ENCODE results near the gene SLC5A6.
"Not testable (repeated sequence)": the region's sequence is repeated elsewhere in the genome, so short reads cannot be mapped to it uniquely, and the experiment has no call there.

The SLC5A6 gene

GRCh38 chr2:27203741-27204140 is 8.3 kb downstream of the SLC5A6 start:
- DNase-seq: no peak

DNA sequence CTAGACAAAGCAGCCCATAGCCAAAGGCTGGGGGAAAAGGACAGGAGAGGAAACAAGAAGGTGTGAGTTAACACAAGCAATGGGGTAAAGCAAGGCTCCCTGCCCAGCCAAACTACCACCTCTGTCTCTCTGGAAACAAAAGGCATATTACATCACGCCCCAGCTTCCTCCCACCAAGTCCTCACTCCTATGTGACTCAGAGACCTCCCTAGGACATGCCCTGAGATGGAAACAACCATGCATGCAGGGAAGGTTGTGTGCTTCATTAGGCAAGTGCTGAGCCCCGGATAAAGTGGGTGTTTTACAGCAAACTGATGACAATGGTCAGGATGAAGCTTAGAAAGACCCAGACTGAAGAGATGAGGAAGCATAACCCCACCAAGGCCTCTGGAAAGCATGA is 9.2 kb downstream of the SLC5A6 start:
- DNase-seq: no peak

GRCh38 chr2:27201675-27202074 is 10.4 kb downstream of the SLC5A6 start:
- no peak for DNase-seq

GRCh38 chr2:27199241-27199640 is 12.8 kb downstream of the SLC5A6 start:
- DNase-seq: no peak

DNA sequence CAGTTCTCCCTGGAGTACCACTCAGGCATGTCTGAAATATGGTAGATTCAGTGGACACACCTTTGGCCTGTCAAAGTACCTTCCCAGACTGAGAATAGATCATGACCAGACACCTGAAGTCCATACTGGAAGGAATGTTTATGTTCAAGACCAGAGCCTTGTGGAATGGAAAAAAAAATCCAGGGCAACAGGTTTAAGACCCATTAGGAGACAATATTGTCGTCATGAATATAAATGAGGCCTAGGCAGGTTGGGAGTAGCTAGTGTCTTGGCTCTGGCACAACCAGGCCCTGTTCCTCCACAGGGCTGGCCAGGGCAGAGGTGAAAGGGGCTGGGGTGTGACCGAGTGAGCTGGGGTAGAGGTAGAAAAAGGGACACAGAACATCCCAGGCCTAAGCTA is 13.4 kb downstream of the SLC5A6 start:
- DNase-seq: no peak

GRCh38 chr2:27198068-27198467 is 14.0 kb downstream of the SLC5A6 start:
- not testable (repeated sequence) for DNase-seq

- DNase-seq: not testable (repeated sequence)
These were observed 16.3 kb downstream of the SLC5A6 start for GRCh38 chr2:27195799-27196198.

DNA sequence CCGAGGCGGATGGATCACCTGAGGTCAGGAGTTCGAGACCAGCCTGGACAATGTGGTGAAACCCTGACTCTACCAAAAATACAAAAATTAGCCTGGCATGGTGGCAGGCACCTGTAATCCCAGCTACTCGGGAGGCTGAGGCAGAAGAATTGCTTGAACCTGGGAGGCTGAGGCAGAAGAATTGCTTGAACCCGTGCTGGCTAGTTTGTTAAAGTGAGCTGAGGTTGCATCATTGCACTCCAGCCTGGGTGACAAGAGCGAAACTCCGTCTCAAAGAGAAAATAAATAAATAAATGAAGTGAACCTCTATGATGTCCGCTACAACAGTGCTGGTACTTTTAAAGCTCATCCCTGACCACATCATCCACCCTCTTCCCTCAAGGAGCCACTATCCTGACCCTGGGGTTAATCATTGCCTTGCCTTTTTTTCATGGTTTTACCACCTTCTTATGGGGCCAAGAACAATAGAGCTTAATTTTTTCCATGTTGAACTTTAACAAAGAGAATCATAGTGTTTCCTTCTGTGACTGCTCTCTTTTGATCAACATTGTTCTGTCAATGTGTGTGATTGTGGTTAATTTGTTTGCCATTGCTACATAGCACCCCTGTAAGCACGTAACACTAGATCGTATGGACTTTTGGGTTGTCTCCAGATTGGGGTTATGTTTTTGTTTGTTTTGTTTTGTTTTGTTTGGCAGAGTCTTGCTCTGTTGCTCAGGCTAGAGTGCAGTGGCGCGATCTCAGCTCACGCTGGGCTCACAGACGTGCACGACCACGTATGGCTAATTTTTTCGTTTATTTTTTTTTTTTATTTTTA is 17.3 kb downstream of the SLC5A6 start:
- DNase-seq: no peak

DNA sequence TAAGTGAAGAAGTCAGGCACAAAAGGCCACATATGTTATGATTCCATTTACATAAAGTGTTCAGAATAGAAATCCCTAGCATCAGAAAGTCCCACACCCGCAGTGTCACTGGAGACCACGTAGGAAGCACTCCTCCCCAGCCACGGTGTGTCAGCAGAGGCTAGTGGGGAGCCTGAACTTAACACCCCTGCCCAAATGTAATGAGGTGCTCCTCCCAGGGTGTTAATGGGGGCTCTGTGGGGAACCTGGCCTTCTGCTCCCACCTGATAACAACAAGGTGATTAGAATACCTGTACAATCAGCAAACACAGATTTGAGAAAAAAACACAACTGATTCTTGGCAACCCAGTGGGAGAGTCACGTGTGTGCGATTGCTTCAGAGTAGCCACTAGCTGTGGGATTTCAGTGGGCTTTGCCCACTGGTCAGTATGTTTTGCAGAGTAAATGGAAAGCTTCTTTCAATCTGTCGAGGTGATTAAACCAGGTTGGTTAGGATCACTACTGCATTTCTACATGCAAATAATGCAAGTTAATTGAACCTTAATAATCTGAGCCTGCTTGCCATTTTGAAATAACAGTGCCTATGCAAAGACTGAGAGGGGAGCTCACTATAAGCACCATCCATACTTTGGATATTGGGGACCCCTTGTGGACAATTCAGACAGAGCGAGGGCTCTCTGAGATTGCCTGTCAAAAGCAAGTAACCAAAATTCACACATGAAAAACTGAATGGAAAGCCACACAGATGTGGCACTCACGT is 20.8 kb downstream of the SLC5A6 start:
- peak in 1 of 2 donors; percentile 33 for DNase-seq

DNA sequence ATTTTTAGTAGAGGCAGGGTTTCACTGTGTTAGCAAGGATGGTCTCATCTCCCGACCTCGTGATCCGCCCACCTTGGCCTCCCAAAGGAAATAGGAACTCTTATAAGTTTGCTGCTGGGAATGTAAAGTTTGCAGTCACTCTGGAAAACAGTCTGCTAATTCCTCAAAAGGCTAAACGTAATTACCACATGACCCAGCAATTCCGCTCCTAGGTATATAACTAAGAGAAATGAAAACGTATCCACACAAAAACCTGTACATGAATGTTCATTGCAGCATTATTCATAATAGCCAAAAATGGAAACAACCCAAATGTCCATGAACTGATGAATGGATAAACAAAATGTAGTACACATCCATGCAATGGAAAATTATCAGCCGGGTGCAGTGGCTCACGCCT is 22.1 kb downstream of the SLC5A6 start:
- DNase-seq: no peak

- no peak for DNase-seq
These were observed 25.3 kb downstream of the SLC5A6 start for GRCh38 chr2:27186613-27187345.

- DNase-seq: no peak
These were observed 26.6 kb downstream of the SLC5A6 start for GRCh38 chr2:27185331-27186026.

DNA sequence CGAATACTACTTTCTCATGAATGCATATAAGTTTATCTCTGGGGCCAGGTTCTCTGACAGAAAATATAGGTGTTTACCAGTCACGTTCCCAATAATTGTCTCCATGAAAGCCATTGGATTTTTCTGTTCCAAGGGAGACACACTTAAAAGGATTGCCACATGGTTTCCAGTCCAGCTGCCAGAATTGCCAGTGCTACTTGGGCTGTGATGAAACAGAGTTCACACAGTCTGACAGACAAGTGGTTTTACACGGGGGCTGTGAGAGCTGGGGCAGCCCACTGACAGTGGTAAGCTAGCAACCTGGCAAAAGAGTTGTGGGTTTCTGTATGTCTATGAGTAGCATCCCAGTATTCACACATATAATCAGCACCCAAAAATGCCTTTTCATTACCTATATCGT is 28.0 kb downstream of the SLC5A6 start:
- no peak for DNase-seq

- no peak for DNase-seq
These were observed 29.7 kb downstream of the SLC5A6 start for GRCh38 chr2:27182346-27182745.

DNA sequence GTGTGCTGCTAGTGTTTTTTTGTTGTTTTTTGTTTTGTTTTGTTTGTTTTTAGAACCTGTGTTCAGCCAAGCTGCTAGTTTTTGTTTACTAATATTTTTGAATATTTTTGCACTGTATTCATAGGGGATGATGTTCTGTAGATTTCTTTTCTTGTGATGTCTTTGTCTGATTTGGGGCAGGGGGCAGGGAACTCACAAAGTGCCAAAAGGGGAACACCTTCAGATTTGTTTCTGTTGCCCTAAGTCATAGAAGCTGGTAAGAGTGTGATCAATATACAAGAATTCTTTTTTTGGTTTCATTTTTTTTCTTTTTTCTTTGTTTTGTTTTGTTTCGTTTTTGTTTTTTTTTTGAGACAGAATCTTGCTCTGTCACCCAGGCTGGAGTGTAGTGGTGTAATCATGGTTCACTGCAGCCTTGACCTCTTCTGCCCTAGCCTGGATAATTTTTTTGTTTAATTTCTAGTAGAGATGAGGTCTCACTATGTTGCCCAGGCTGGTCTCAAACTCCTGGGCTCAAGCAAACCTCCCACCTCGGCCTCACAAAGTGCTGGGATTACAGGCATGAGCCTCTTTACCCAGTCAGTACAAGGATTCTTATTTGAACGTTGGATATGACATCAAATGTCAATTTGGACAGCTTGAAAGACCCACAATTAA is 32.6 kb downstream of the SLC5A6 start:
- DNase-seq: no peak

DNA sequence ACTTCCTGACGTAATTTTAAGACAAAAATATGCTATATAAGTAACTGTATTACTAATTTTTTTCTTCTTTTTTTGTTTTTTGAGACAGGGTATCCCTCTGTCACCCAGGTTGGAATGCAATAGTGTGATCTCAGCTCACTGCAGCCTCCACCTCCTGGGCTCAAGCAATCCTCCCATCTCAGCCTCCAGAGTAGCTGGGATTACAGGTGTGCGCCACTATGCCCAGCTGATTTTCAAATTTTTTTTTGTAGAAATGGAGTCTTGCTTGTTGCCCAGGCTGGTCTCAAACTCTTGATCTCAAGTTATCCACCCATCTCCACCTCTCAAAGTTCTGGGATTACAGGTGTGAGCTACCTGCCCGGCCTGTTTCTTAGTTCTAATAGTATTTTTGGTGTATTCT is 33.6 kb downstream of the SLC5A6 start:
- DNase-seq: no peak

GRCh38 chr2:27177441-27178351 is 34.4 kb downstream of the SLC5A6 start:
- no peak for DNase-seq

DNA sequence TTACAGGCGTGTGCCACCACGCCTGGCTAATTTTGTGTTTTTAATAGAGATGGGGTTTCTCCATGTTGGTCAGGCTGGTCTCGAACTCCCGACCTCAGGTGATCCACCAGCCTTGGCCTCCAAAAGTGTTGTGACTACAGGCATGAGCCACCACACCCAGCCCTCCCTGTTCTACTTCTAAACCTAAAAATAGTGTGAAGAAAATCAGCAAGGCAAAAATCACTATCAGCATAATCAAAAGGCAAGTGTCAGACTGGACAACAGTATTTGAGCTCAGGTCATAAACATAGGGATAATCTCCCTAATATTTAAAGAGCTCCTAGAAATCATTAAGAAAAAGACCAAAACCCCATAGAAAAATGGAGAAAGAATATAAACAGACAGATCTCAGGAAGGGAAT is 36.3 kb downstream of the SLC5A6 start:
- not testable (repeated sequence) for DNase-seq

DNA sequence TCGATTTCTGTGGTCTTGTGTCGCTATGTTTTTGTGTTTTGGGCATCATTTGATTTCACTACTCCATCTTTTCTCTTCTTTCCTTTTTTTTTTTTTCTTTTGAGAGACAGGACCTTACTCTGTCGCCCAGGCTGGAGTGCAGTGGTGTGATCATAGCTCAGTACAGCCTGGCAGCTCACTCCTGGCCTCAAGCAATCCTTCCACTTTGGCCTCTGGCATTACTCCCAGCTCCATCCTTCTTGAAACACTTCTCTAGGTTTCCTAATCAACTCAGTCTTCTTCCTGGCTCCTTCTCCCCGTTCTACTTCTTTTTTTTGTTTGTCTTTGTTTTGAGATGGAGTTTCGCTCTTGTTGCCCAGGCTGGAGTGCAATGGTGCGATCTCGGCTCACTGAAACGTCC is 36.7 kb downstream of the SLC5A6 start:
- no peak for DNase-seq

- no peak for DNase-seq
These were observed 37.4 kb downstream of the SLC5A6 start for GRCh38 chr2:27174638-27175037.

GRCh38 chr2:27171351-27171848 is 40.7 kb downstream of the SLC5A6 start:
- DNase-seq: no peak

All from stimulated activated CD4-positive, alpha-beta T cell treated with anti-CD3 and anti-CD28 coated beads, Interleukin-2, amount 100 ng/mL, for 48 hours (primary cell).